GM23338 (cell line): ENCODE data around the gene CNTN5. TPM values are rescaled to one million over a fixed set of nuclear protein-coding genes. Genes with fewer than 3 reads are reported as not detected.

Experiments used
- ATAC-seq: fragments of 200-7000 bp; cut with Tn5 transposase; 3 replicates; pipeline ENCODE4 v1.9.1; 2020
- DNase-seq: peaks from one replicate; pipeline ENCODE4 v3.0.0-alpha.2; 2015; ENCODE audit warnings: low spot score
- H2AFZ ChIP-seq: fragments of 200-600 bp; sonication (generic); 2 replicates; pipeline ENCODE4 v1.8.0; 2016; ENCODE audit warnings: antibody characterized with exemption, mild to moderate bottlenecking, moderate library complexity
- H3F3A ChIP-seq: fragments of 200-600 bp; sonication (generic); replicated peaks from 2 replicates; pipeline ENCODE4 v1.8.0; 2017; ENCODE audit warnings: antibody characterized with exemption, mixed run types, low read depth
- H3K27ac ChIP-seq: fragments of 200-600 bp; sonication (generic); 2 replicates; pipeline ENCODE4 v1.6.1; 2016; ENCODE audit warnings: low read depth
- H3K27me3 ChIP-seq: fragments of 200-600 bp; sonication (generic); 2 replicates; pipeline ENCODE4 v1.8.0; 2016; ENCODE audit warnings: mild to moderate bottlenecking, mixed run types, moderate library complexity; ENCODE audit not compliant: insufficient read depth
- H3K36me3 ChIP-seq: fragments of 200-600 bp; sonication (generic); 2 replicates; pipeline ENCODE4 v1.8.0; 2016; ENCODE audit warnings: mild to moderate bottlenecking; ENCODE audit not compliant: insufficient read depth
- H3K4me1 ChIP-seq: fragments of 200-600 bp; sonication (generic); 2 replicates; pipeline ENCODE4 v1.8.0; 2016; ENCODE audit warnings: mild to moderate bottlenecking, moderate library complexity; ENCODE audit not compliant: insufficient read depth
- H3K4me2 ChIP-seq: fragments of 200-600 bp; sonication (generic); 2 replicates; pipeline ENCODE4 v1.7.1; 2017; ENCODE audit warnings: mixed run types
- H3K4me3 ChIP-seq: fragments of 200-600 bp; sonication (generic); 2 replicates; pipeline ENCODE4 v1.6.1; 2016; ENCODE audit warnings: mixed run types
- H3K79me2 ChIP-seq: fragments of 200-600 bp; sonication (generic); replicated peaks from 2 replicates; pipeline ENCODE4 v1.8.0; 2017; ENCODE audit warnings: mild to moderate bottlenecking; ENCODE audit not compliant: insufficient read depth
- H3K9me2 ChIP-seq: fragments of 200-600 bp; sonication (generic); 2 replicates; pipeline ENCODE4 v1.8.0; 2017; ENCODE audit not compliant: insufficient read depth
- H4K20me1 ChIP-seq: fragments of 200-600 bp; sonication (generic); replicated peaks from 2 replicates; pipeline ENCODE4 v1.8.0; 2017; ENCODE audit warnings: mild to moderate bottlenecking; ENCODE audit not compliant: insufficient read depth
- H3K27ac Mint-ChIP-seq: 2 replicates; pipeline ENCODE4 v1.8.0; 2020; ENCODE audit warnings: inconsistent platforms, mild to moderate bottlenecking, moderate library complexity, mixed read lengths
- H3K27me3 Mint-ChIP-seq: 3 replicates; pipeline ENCODE4 v1.8.0; 2022; ENCODE audit warnings: low read depth, mild to moderate bottlenecking, moderate library complexity, mixed read lengths, inconsistent platforms; ENCODE audit not compliant: insufficient read depth, poor library complexity
- H3K36me3 Mint-ChIP-seq: 3 replicates; pipeline ENCODE4 v1.8.0; 2021; ENCODE audit warnings: low read depth, mild to moderate bottlenecking, inconsistent platforms, moderate library complexity, mixed read lengths
- H3K4me1 Mint-ChIP-seq: 3 replicates; pipeline ENCODE4 v1.8.0; 2020; ENCODE audit warnings: mild to moderate bottlenecking, inconsistent platforms, mixed read lengths
- H3K4me3 Mint-ChIP-seq: 3 replicates; pipeline ENCODE4 v1.8.0; 2021; ENCODE audit warnings: moderate library complexity, mild to moderate bottlenecking, inconsistent platforms, mixed read lengths
- H3K9me3 Mint-ChIP-seq: 3 replicates; pipeline ENCODE4 v1.8.0; 2020; ENCODE audit warnings: moderate library complexity, mild to moderate bottlenecking, inconsistent platforms, mixed read lengths
- CREB1 ChIP-seq: fragments of 250-450 bp; sonication (Bioruptor Pico); IDR thresholded peaks from 2 replicates; pipeline ENCODE4 v1.5.0; 2020; ENCODE audit warnings: low read depth, mild to moderate bottlenecking, moderate library complexity
- EZH2 ChIP-seq: fragments of 200-600 bp; sonication (generic); IDR thresholded peaks from one replicate; pipeline ENCODE4 v1.8.0; 2017; ENCODE audit warnings: antibody characterized with exemption, mild to moderate bottlenecking, low read depth; ENCODE audit not compliant: unreplicated experiment
- EZH2phosphoT487 ChIP-seq: fragments of 200-600 bp; sonication (generic); IDR thresholded peaks from one replicate; pipeline ENCODE4 v1.8.1; 2018; ENCODE audit warnings: antibody characterized with exemption; ENCODE audit not compliant: unreplicated experiment
- NANOG ChIP-seq: IDR thresholded peaks from 2 replicates; pipeline ENCODE4 v1.6.1; 2016; ENCODE audit warnings: antibody characterized with exemption, borderline replicate concordance
- POLR2AphosphoS5 ChIP-seq: IDR thresholded peaks from 2 replicates; pipeline ENCODE4 v1.6.1; 2016; ENCODE audit warnings: antibody characterized with exemption, low read depth
- STAT1 ChIP-seq: IDR thresholded peaks from one replicate; pipeline ENCODE4 v1.6.1; 2016; ENCODE audit warnings: antibody characterized with exemption; ENCODE audit not compliant: unreplicated experiment
- ZNF114 ChIP-seq: fragments of 250-450 bp; sonication (Bioruptor Pico); IDR thresholded peaks from 2 replicates; pipeline ENCODE4 v1.5.0; 2020; ENCODE audit warnings: mild to moderate bottlenecking, moderate library complexity
- polyA plus RNA-seq: library from polyadenylated mRNA; unstranded; fragments of >200 nt; fragmentation: Nextera tagmentation; extraction: Ambion mirVana; gene quantifications from 2 replicates; pipeline ENCODE4 v1.2.1, GENCODE V29; 2016
- total RNA-seq: library from RNA; depleted of rRNA; stranded (reverse); fragments of >200 nt; shearing (Covaris generic); gene quantifications from 2 replicates; pipeline ENCODE4 v1.2.3, GENCODE V29; 2014
- TF ChIP-seq, protein P1 (sequence below): IDR thresholded peaks from 2 replicates; pipeline ENCODE4 v1.6.1; 2016; ENCODE audit warnings: antibody characterized with exemption
- TF ChIP-seq, protein P2 (sequence below): IDR thresholded peaks from one replicate; pipeline ENCODE4 v1.6.1; 2018; ENCODE audit warnings: antibody characterized with exemption; ENCODE audit not compliant: unreplicated experiment
- TF ChIP-seq, protein P3 (sequence below), 2 experiments: fragments of 200-600 bp in 1 of 2; sonication (generic) in 1 of 2; conservative IDR thresholded peaks; 2 replicates each; pipeline versions ENCODE4 v1.5.1 to v1.6.1; 2016 to 2017; ENCODE audit warnings: antibody characterized with exemption in 2 of 2, low read depth in 2 of 2, mild to moderate bottlenecking in 2 of 2, moderate library complexity in 1 of 2

Gene CNTN5
- total and polyA plus RNA-seq, 2 experiments from 2014 or later = not detected

DNA sequence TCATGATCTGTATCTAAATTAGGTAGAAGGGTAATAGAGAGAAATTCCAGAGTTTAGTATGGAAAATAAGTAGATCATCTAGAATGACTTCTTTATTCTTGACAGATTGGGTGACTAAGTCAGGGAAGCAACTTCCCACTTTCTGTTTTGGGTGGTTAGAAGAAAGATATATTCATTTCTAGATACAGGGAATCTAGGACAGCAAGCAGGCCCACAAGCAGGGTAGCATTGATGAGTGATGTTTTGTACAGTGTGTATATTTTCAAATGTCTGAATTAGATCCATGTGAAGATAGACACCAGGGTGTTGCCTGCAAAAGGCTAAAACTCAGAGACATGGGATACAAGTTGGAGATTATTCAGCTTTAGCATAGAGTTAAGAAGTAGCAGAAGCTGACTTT, 674.4 kb downstream of the CNTN5 start:
- Histone ChIP-seq H3F3A (no peaks in the 10 kb centered on the region), H2AFZ (no peak overlapping the region), H3K4me2 (no peak overlapping the region), H3K4me3 (no peak overlapping the region), H3K27me3 (no peaks in the 10 kb centered on the region), H3K4me1 (no peaks in the 10 kb centered on the region), H3K27ac (no peak overlapping the region), H3K9me2 (no peaks in the 10 kb centered on the region), H3K79me2 (no peaks in the 10 kb centered on the region), H4K20me1 (no peaks in the 10 kb centered on the region), H3K36me3 (no peaks in the 10 kb centered on the region)
- Mint-ChIP-seq H3K27ac (no peak overlapping the region), H3K9me3 (peaks cover 3% of the 10 kb centered on the region; the same call in 1 of the 3 replicates), H3K36me3 (peaks cover 4% of the 10 kb centered on the region; the same call in 1 of the 3 replicates), H3K4me3 (no peak overlapping the region), H3K27me3 (no peaks in the 10 kb centered on the region), H3K4me1 (no peaks in the 10 kb centered on the region)
- DNase-seq = no peak
- TF ChIP-seq EZH2phosphoT487 (no peak), STAT1 (no peak), POLR2AphosphoS5 (no peak), NANOG (no peak), CREB1 (CRISPR knock-in tag) (no peak), ZNF114 (no peak), EZH2 (no peak)
- TF ChIP-seq, protein P1, sequence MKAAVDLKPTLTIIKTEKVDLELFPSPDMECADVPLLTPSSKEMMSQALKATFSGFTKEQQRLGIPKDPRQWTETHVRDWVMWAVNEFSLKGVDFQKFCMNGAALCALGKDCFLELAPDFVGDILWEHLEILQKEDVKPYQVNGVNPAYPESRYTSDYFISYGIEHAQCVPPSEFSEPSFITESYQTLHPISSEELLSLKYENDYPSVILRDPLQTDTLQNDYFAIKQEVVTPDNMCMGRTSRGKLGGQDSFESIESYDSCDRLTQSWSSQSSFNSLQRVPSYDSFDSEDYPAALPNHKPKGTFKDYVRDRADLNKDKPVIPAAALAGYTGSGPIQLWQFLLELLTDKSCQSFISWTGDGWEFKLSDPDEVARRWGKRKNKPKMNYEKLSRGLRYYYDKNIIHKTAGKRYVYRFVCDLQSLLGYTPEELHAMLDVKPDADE = no peak
- TF ChIP-seq, protein P2, sequence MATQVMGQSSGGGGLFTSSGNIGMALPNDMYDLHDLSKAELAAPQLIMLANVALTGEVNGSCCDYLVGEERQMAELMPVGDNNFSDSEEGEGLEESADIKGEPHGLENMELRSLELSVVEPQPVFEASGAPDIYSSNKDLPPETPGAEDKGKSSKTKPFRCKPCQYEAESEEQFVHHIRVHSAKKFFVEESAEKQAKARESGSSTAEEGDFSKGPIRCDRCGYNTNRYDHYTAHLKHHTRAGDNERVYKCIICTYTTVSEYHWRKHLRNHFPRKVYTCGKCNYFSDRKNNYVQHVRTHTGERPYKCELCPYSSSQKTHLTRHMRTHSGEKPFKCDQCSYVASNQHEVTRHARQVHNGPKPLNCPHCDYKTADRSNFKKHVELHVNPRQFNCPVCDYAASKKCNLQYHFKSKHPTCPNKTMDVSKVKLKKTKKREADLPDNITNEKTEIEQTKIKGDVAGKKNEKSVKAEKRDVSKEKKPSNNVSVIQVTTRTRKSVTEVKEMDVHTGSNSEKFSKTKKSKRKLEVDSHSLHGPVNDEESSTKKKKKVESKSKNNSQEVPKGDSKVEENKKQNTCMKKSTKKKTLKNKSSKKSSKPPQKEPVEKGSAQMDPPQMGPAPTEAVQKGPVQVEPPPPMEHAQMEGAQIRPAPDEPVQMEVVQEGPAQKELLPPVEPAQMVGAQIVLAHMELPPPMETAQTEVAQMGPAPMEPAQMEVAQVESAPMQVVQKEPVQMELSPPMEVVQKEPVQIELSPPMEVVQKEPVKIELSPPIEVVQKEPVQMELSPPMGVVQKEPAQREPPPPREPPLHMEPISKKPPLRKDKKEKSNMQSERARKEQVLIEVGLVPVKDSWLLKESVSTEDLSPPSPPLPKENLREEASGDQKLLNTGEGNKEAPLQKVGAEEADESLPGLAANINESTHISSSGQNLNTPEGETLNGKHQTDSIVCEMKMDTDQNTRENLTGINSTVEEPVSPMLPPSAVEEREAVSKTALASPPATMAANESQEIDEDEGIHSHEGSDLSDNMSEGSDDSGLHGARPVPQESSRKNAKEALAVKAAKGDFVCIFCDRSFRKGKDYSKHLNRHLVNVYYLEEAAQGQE = no peak
- TF ChIP-seq, protein P3, sequence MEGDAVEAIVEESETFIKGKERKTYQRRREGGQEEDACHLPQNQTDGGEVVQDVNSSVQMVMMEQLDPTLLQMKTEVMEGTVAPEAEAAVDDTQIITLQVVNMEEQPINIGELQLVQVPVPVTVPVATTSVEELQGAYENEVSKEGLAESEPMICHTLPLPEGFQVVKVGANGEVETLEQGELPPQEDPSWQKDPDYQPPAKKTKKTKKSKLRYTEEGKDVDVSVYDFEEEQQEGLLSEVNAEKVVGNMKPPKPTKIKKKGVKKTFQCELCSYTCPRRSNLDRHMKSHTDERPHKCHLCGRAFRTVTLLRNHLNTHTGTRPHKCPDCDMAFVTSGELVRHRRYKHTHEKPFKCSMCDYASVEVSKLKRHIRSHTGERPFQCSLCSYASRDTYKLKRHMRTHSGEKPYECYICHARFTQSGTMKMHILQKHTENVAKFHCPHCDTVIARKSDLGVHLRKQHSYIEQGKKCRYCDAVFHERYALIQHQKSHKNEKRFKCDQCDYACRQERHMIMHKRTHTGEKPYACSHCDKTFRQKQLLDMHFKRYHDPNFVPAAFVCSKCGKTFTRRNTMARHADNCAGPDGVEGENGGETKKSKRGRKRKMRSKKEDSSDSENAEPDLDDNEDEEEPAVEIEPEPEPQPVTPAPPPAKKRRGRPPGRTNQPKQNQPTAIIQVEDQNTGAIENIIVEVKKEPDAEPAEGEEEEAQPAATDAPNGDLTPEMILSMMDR (conservative IDR thresholded peaks at IDR 0.05; ENCODE audit: low read depth in 2 of 2) = no peak
- no peak for ATAC-seq
